Neuronal stem cell (in vitro differentiated cells): ENCODE results near the gene IGDCC3.

ENCODE experiments used
- DNase-seq: peaks from one replicate; pipeline ENCODE4 v3.0.0-alpha.2; 2013; ENCODE audit warnings: low spot score
- H2AFZ ChIP-seq: one replicate; pipeline ENCODE4 v1.6.1; 2013; ENCODE audit warnings: mild to moderate bottlenecking, low read length, inconsistent platforms
- H2AK5ac ChIP-seq: 2 replicates; pipeline ENCODE4 v1.6.1; 2013; ENCODE audit warnings: low read depth, mild to moderate bottlenecking, inconsistent platforms, low read length, moderate library complexity, mixed read lengths
- H2BK120ac ChIP-seq: 2 replicates; pipeline ENCODE4 v1.6.1; 2013; ENCODE audit warnings: low read depth, mild to moderate bottlenecking, inconsistent platforms, low read length, moderate library complexity, mixed read lengths
- H2BK12ac ChIP-seq: one replicate; pipeline ENCODE4 v1.6.1; 2013; ENCODE audit warnings: low read length, inconsistent platforms
- H2BK15ac ChIP-seq: 2 replicates; pipeline ENCODE4 v1.6.1; 2013; ENCODE audit warnings: mild to moderate bottlenecking, low read length, inconsistent platforms, mixed read lengths
- H2BK5ac ChIP-seq: one replicate; pipeline ENCODE4 v1.6.1; 2013; ENCODE audit warnings: inconsistent platforms, mild to moderate bottlenecking, low read length, moderate library complexity
- H3K14ac ChIP-seq: one replicate; pipeline ENCODE4 v1.6.1; 2013; ENCODE audit warnings: low read length, inconsistent platforms
- H3K18ac ChIP-seq: 2 replicates; pipeline ENCODE4 v1.6.1; 2013; ENCODE audit warnings: low read length, inconsistent platforms
- H3K23ac ChIP-seq: 2 replicates; pipeline ENCODE4 v1.6.1; 2013; ENCODE audit warnings: low read depth, mild to moderate bottlenecking, mixed read lengths, low read length, inconsistent platforms; ENCODE audit not compliant: poor library complexity
- H3K27ac ChIP-seq: replicated peaks from 3 replicates; pipeline ENCODE4 v1.5.1; 2013; ENCODE audit warnings: low read length, inconsistent platforms
- H3K27me3 ChIP-seq, 3 experiments: 2 replicates each; pipeline ENCODE4 v1.6.1; 2013; ENCODE audit warnings: low read length in 3 of 3, mild to moderate bottlenecking in 2 of 3, inconsistent platforms in 1 of 3, low read depth in 1 of 3, mixed read lengths in 1 of 3, moderate library complexity in 1 of 3; ENCODE audit not compliant: control insufficient read depth in 3 of 3, insufficient read depth in 3 of 3
- H3K36me3 ChIP-seq, 2 donors: replicated peaks in 1 of 2; 2 replicates each; pipeline ENCODE4 v1.6.1; 2013; ENCODE audit warnings: low read length in 2 of 2; ENCODE audit not compliant: control insufficient read depth in 2 of 2, insufficient read depth in 2 of 2
- H3K4ac ChIP-seq: 2 replicates; pipeline ENCODE4 v1.6.1; 2013; ENCODE audit warnings: inconsistent platforms, mild to moderate bottlenecking, low read length, moderate library complexity
- H3K4me1 ChIP-seq, 2 donors: 1 replicate in 1 of 2; 2 replicates in 1 of 2; pipeline ENCODE4 v1.6.1; 2013; ENCODE audit warnings: low read length in 2 of 2, low read depth in 1 of 2; ENCODE audit not compliant: control insufficient read depth in 2 of 2, insufficient read depth in 1 of 2
- H3K4me2 ChIP-seq: one replicate; pipeline ENCODE4 v1.6.1; 2013; ENCODE audit warnings: mild to moderate bottlenecking, low read length, inconsistent platforms; ENCODE audit not compliant: insufficient read depth, poor library complexity, severe bottlenecking
- H3K4me3 ChIP-seq, 2 donors: 2 replicates each; pipeline ENCODE4 v1.5.1; 2013; ENCODE audit warnings: low read length in 2 of 2, mild to moderate bottlenecking in 2 of 2, inconsistent platforms in 1 of 2, moderate library complexity in 1 of 2
- H3K79me1 ChIP-seq: one replicate; pipeline ENCODE4 v1.6.1; 2013; ENCODE audit warnings: low read depth, mild to moderate bottlenecking, inconsistent platforms, low read length, moderate library complexity
- H3K9ac ChIP-seq: one replicate; pipeline ENCODE4 v1.6.1; 2013; ENCODE audit warnings: mild to moderate bottlenecking, low read depth, low read length, inconsistent platforms; ENCODE audit not compliant: poor library complexity
- H3K9me3 ChIP-seq, 2 donors: replicated peaks in 1 of 2; 2 replicates each; pipeline versions ENCODE3 to v1.6.1; 2013; ENCODE audit warnings: low read length in 2 of 2, mild to moderate bottlenecking in 2 of 2, inconsistent platforms in 1 of 2, low read depth in 1 of 2, mixed read lengths in 1 of 2, moderate library complexity in 1 of 2; ENCODE audit not compliant: control insufficient read depth in 2 of 2, insufficient read depth in 1 of 2
- H4K8ac ChIP-seq: one replicate; pipeline ENCODE4 v1.6.1; 2013; ENCODE audit warnings: low read depth, mild to moderate bottlenecking, inconsistent platforms, low read length, moderate library complexity
- H4K91ac ChIP-seq: one replicate; pipeline ENCODE4 v1.6.1; 2013; ENCODE audit warnings: low read length, low read depth, mild to moderate bottlenecking, inconsistent platforms; ENCODE audit not compliant: poor library complexity
- WGBS, 2 donors: extraction: QIAGEN DNeasy Blood & Tissue Kit; methylation state at CpG; one replicate each; pipeline ENCODE4 v1.1.7; 2013; ENCODE audit warnings: missing lambda C conversion rate in 2 of 2, mixed read lengths in 1 of 2; ENCODE audit not compliant: insufficient read length in 2 of 2, insufficient replicate concordance in 1 of 2; ENCODE audit errors: extremely low coverage in 2 of 2; 5-methylcytosine and 5-hydroxymethylcytosine counted together

The IGDCC3 gene

GRCh38 chr15:65343374-65343981, 34.3 kb downstream of the IGDCC3 start:
- WGBS, 2 donors: no CpG with 5 or more reads among the region's 10 CpGs

DNA sequence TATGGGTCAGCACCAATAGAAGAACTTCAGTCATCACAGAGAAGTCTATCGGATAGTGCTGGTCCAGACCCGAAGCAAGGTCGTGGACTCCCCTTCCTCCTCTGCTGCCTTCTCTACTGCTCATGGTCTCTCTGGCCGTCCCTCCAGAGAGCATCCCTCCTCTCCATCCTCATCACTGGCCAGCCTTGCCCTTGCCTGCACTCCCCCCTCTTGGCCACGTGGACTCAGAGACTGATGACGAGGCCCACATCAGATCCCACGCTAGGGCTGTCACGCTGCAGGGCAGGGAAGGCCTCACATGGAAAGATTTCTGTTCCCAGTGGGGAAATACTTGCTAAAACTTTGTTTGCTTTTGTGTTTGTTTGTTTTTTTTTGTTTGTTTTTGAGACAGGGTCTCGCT, 35.3 kb downstream of the IGDCC3 start:
- peaks cover 3% of the 10 kb centered on the region for H3K79me1 ChIP-seq
- no peak overlapping the region for H3K4me3 ChIP-seq
- no peak overlapping the region for H2BK5ac ChIP-seq
- no peak overlapping the region for H3K4me2 ChIP-seq
- no CpG with 5 or more reads among the region's 9 CpGs for WGBS, 2 donors
- peak overlapping the region; percentile 83 for H4K8ac ChIP-seq
- H3K36me3 ChIP-seq: peaks cover 0 to 41% of the 10 kb centered on the region in 2 donors
- no peak overlapping the region for H2AK5ac ChIP-seq
- H3K23ac ChIP-seq: no peak overlapping the region
- H3K9me3 ChIP-seq: no peaks in the 10 kb centered on the region
- H2AFZ ChIP-seq: no peak overlapping the region
- H2BK15ac ChIP-seq: no peak overlapping the region
- H3K27me3 ChIP-seq: no peaks in the 10 kb centered on the region
- no peak overlapping the region for H3K9ac ChIP-seq
- no peak overlapping the region for H4K91ac ChIP-seq
- no peak overlapping the region for H3K4ac ChIP-seq
- no peak overlapping the region for H2BK120ac ChIP-seq
- H3K14ac ChIP-seq: no peak overlapping the region
- no peak overlapping the region for H3K27ac ChIP-seq
- no peak overlapping the region for H3K18ac ChIP-seq
- DNase-seq: no peak
- peaks cover 16 to 20% of the 10 kb centered on the region in 2 donors for H3K4me1 ChIP-seq
- H2BK12ac ChIP-seq: no peak overlapping the region

More at GRCh38 chr15:65343374-65343981, 34.3 kb downstream of the IGDCC3 start:
- Histone ChIP-seq H3K4me3 (no peak overlapping the region), H3K23ac (no peak overlapping the region), H3K79me1 (peaks cover 3% of the 10 kb centered on the region), H2BK5ac (no peak overlapping the region), H3K9ac (no peak overlapping the region), H2BK15ac (peak overlapping the region; percentile 69), H3K27ac (no peak overlapping the region), H3K36me3 (peaks cover 0 to 46% of the 10 kb centered on the region in 2 donors), H2AFZ (no peak overlapping the region), H2BK120ac (no peak overlapping the region), H3K14ac (no peak overlapping the region), H2AK5ac (peak overlapping the region; percentile 40), H3K18ac (peak overlapping the region; percentile 68), H4K8ac (no peak overlapping the region), H3K27me3 (no peaks in the 10 kb centered on the region), H4K91ac (no peak overlapping the region), H3K9me3 (no peaks in the 10 kb centered on the region), H2BK12ac (no peak overlapping the region), H3K4me2 (no peak overlapping the region), H3K4ac (no peak overlapping the region), H3K4me1 (peaks cover 9 to 11% of the 10 kb centered on the region in 2 donors)
- no peak for DNase-seq

DNA sequence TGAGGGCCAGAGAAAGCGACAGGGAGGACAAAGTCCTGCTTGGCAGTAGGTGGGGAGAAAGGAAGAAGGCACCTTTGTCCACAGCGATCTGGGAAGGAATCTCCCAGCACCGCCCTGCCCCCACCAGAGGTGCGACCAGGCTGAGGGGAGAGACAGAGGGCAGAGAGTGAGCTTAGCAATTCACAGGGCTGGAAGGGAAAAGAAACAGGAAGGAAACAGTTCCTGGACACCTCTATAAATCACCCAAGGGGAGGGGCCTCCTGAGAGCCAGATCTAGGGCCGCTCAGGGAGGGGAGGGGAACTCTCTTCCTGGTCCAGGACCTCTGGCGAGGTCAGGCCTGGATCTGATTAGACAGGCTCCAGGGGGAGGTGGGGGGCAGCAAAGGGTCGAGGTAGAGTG, 37.9 kb downstream of the IGDCC3 start:
- Histone ChIP-seq H3K23ac (no peak overlapping the region), H3K79me1 (peaks cover 4% of the 10 kb centered on the region), H3K27ac (no peak overlapping the region), H3K18ac (peak overlapping the region; percentile 6), H2BK5ac (no peak overlapping the region), H3K27me3 (no peaks in the 10 kb centered on the region), H3K14ac (no peak overlapping the region), H3K36me3 (peaks cover 0 to 28% of the 10 kb centered on the region in 2 donors), H2BK12ac (no peak overlapping the region), H4K91ac (no peak overlapping the region), H3K4me3 (no peak overlapping the region), H2BK15ac (peak overlapping the region; percentile 18), H3K9ac (no peak overlapping the region), H2AFZ (no peak overlapping the region), H3K4me1 (peaks cover 41 to 44% of the 10 kb centered on the region in 2 donors), H3K9me3 (no peaks in the 10 kb centered on the region), H3K4ac (no peak overlapping the region), H3K4me2 (no peak overlapping the region), H4K8ac (no peak overlapping the region), H2AK5ac (peak overlapping the region; percentile 10), H2BK120ac (no peak overlapping the region)
- WGBS, 2 donors: no CpG with 5 or more reads among the region's 7 CpGs
- DNase-seq: no peak

- no peak overlapping the region for H3K14ac ChIP-seq
- H2BK12ac ChIP-seq: no peak overlapping the region
- H2BK120ac ChIP-seq: no peak overlapping the region
- WGBS, 2 donors: no CpG with 5 or more reads among the region's 6 CpGs
- H4K8ac ChIP-seq: no peak overlapping the region
- no peak overlapping the region for H2BK5ac ChIP-seq
- H2AK5ac ChIP-seq: peak overlapping the region; percentile 0
- no peak overlapping the region for H3K4me3 ChIP-seq
- H3K23ac ChIP-seq: no peak overlapping the region
- no peak overlapping the region for H3K18ac ChIP-seq
- no peak overlapping the region for H3K27ac ChIP-seq
- H3K4me1 ChIP-seq: peaks cover 46 to 47% of the 10 kb centered on the region in 2 donors
- H3K4ac ChIP-seq: no peak overlapping the region
- no peak for DNase-seq
- no peak overlapping the region for H2AFZ ChIP-seq
- H4K91ac ChIP-seq: no peak overlapping the region
- no peaks in the 10 kb centered on the region for H3K9me3 ChIP-seq
- no peaks in the 10 kb centered on the region for H3K27me3 ChIP-seq
- no peak overlapping the region for H3K4me2 ChIP-seq
- peaks cover 0 to 26% of the 10 kb centered on the region in 2 donors for H3K36me3 ChIP-seq
- peaks cover 4% of the 10 kb centered on the region for H3K79me1 ChIP-seq
- peak overlapping the region; percentile 7 for H2BK15ac ChIP-seq
- H3K9ac ChIP-seq: no peak overlapping the region
These were observed 38.4 kb downstream of the IGDCC3 start for GRCh38 chr15:65339416-65339815.
